ENCODE data around the gene HCCS. TPM values are rescaled to one million over a fixed set of nuclear protein-coding genes. Genes with fewer than 3 reads are reported as not detected.

HCCS gene
- total RNA-seq, 1 donor from 2014 or later, result 39.2 TPM

DNA sequence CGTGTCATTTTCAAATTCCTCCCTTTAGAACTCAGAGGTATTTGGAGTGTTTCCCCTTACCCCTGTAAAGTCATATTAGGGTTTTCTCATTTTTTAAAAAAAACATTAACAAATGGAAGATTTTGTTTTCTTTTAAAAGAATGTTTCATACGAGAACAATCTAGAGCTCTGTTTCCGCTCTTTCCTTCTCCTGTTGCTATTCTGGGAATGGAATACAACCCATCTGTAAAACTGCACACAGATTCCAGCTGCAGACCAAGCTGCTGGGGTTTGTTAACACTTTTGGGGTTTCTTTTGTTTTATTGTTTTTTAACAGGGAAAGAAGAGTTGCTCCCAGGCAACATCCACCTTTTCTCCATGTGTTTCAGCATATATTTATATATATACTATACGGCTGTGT is 61.3 kb downstream of the HCCS start:
- Histone ChIP-seq H3K4me1 (ENCODE audit: insufficient read depth, low read length) (no peaks in the 10 kb centered on the region), H3K4me3 (ENCODE audit: insufficient read depth, low read depth, low read length) (no peak overlapping the region), H3K4me2 (ENCODE audit: low read length) (no peak overlapping the region), H3K27me3 (ENCODE audit: insufficient read depth, low read length) (no peaks in the 10 kb centered on the region), H4K20me1 (ENCODE audit: insufficient read depth, low read length) (no peaks in the 10 kb centered on the region), H3K27ac (ENCODE audit: low read depth, low read length) (no peak overlapping the region), H3K79me2 (ENCODE audit: insufficient read depth, low read length) (no peaks in the 10 kb centered on the region), H2AFZ (ENCODE audit: low read depth, low read length) (no peak overlapping the region), H3K36me3 (ENCODE audit: insufficient read depth, low read length) (no peaks in the 10 kb centered on the region), H3K9me3 (ENCODE audit: insufficient read depth, low read depth, low read length) (no peaks in the 10 kb centered on the region), H3K9ac (ENCODE audit: low read length) (no peak overlapping the region)
- Mint-ChIP-seq H3K4me3 (ENCODE audit: unreplicated experiment) (no peak overlapping the region), H3K36me3 (ENCODE audit: low read depth, unreplicated experiment) (no peaks in the 10 kb centered on the region), H3K27me3 (ENCODE audit: low read depth, unreplicated experiment) (no peaks in the 10 kb centered on the region), H3K27ac (ENCODE audit: unreplicated experiment) (no peak overlapping the region), H3K4me1 (ENCODE audit: low read depth, unreplicated experiment) (no peaks in the 10 kb centered on the region), H3K9me3 (ENCODE audit: unreplicated experiment) (no peaks in the 10 kb centered on the region)
- FAIRE-seq, result peak; percentile 68
- TF ChIP-seq, protein P1, sequence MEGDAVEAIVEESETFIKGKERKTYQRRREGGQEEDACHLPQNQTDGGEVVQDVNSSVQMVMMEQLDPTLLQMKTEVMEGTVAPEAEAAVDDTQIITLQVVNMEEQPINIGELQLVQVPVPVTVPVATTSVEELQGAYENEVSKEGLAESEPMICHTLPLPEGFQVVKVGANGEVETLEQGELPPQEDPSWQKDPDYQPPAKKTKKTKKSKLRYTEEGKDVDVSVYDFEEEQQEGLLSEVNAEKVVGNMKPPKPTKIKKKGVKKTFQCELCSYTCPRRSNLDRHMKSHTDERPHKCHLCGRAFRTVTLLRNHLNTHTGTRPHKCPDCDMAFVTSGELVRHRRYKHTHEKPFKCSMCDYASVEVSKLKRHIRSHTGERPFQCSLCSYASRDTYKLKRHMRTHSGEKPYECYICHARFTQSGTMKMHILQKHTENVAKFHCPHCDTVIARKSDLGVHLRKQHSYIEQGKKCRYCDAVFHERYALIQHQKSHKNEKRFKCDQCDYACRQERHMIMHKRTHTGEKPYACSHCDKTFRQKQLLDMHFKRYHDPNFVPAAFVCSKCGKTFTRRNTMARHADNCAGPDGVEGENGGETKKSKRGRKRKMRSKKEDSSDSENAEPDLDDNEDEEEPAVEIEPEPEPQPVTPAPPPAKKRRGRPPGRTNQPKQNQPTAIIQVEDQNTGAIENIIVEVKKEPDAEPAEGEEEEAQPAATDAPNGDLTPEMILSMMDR (IDR thresholded peaks at IDR 0.05; ENCODE audit: insufficient read depth, low read depth, low read length), result no peak
- TF ChIP-seq EZH2 (IDR thresholded peaks at IDR 0.05; ENCODE audit: insufficient read depth, low read length), result no peak
- DNase-seq (ENCODE audit: low read depth), result no peak

Other genes starting within 250 kb of the HCCS start
- not detected in 2 replicates for gene AMELX, start 182.1 kb downstream of the HCCS start, total RNA-seq

All from astrocyte (in vitro differentiated cells and primary cell).